SU-DHL-6 (cell line): ENCODE results near the gene TSPAN4.

Experiments used
- H2AFZ ChIP-seq: fragments of 200-600 bp; sonication (generic); 2 replicates; pipeline ENCODE4 v1.6.1; 2014; ENCODE audit warnings: low read depth, mild to moderate bottlenecking, moderate library complexity, mixed read lengths, antibody characterized with exemption, low read length; ENCODE audit not compliant: severe bottlenecking
- H3F3A ChIP-seq: fragments of 200-600 bp; shearing (Covaris generic); 2 replicates; pipeline ENCODE4 v1.6.0; 2016; ENCODE audit warnings: antibody characterized with exemption, mild to moderate bottlenecking; ENCODE audit not compliant: insufficient read depth
- H3K27ac ChIP-seq: fragments of 200-600 bp; sonication (generic); 2 replicates; pipeline ENCODE4 v1.5.1; 2016; ENCODE audit warnings: low read depth, mild to moderate bottlenecking, low read length, moderate library complexity, mixed read lengths
- H3K27me3 ChIP-seq: fragments of 200-600 bp; sonication (generic), shearing (Covaris generic); 2 replicates; pipeline ENCODE4 v1.6.0; 2014; ENCODE audit warnings: mild to moderate bottlenecking, low read length
- H3K36me3 ChIP-seq: fragments of 200-600 bp; sonication (generic); 2 replicates; pipeline ENCODE4 v1.6.1; 2014; ENCODE audit warnings: mild to moderate bottlenecking, low read length, mixed read lengths
- H3K4me2 ChIP-seq: fragments of 300-600, 200-600 bp; shearing (Covaris generic), sonication (generic); 2 replicates; pipeline ENCODE4 v1.6.0; 2014; ENCODE audit warnings: low read length, low read depth, mild to moderate bottlenecking; ENCODE audit not compliant: poor library complexity, severe bottlenecking
- H3K4me3 ChIP-seq: fragments of 200-600 bp; sonication (generic); 2 replicates; pipeline ENCODE4 v1.5.1; 2014; ENCODE audit warnings: antibody characterized with exemption, low read length, mild to moderate bottlenecking, mixed read lengths; ENCODE audit not compliant: insufficient read depth, poor library complexity, severe bottlenecking
- H3K79me2 ChIP-seq: fragments of 200-600 bp; sonication (generic); 2 replicates; pipeline ENCODE4 v1.6.1; 2014; ENCODE audit warnings: mild to moderate bottlenecking, low read length, moderate library complexity; ENCODE audit not compliant: insufficient read depth
- H3K9ac ChIP-seq: fragments of 200-600 bp; sonication (generic); 2 replicates; pipeline ENCODE4 v1.7.0; 2014; ENCODE audit warnings: mild to moderate bottlenecking, low read length
- H3K9me2 ChIP-seq: fragments of 200-600 bp; sonication (generic); replicated peaks from 2 replicates; pipeline ENCODE4 v1.6.1; 2014; ENCODE audit warnings: low read length; ENCODE audit not compliant: insufficient read depth
- H3K9me3 ChIP-seq: fragments of 200-600 bp; sonication (generic); 2 replicates; pipeline ENCODE4 v1.6.1; 2014; ENCODE audit warnings: low read length, mixed read lengths; ENCODE audit not compliant: insufficient read depth
- H4K20me1 ChIP-seq: fragments of 200-600 bp; sonication (generic); 2 replicates; pipeline ENCODE4 v1.6.1; 2014; ENCODE audit warnings: low read depth, mild to moderate bottlenecking, antibody characterized with exemption, low read length, moderate library complexity, mixed read lengths
- EZH2phosphoT487 ChIP-seq: fragments of 200-600 bp; sonication (generic), shearing (Covaris generic); conservative IDR thresholded peaks from 2 replicates; pipeline ENCODE4 v1.6.1; 2018; ENCODE audit warnings: mild to moderate bottlenecking, antibody characterized with exemption, low read length, moderate library complexity, mixed read lengths
- TF ChIP-seq, protein P1 (sequence below): fragments of 200-600 bp; sonication (generic); IDR thresholded peaks from one replicate; pipeline ENCODE4 v1.5.1; 2017; ENCODE audit warnings: antibody characterized with exemption, mild to moderate bottlenecking, low read length, moderate library complexity; ENCODE audit not compliant: insufficient read depth, poor library complexity, severe bottlenecking

TSPAN4 gene

GRCh38 chr11:910044-910588 is 67.5 kb downstream of the TSPAN4 start:
- no peaks in the 10 kb centered on the region for H3K9me2 ChIP-seq
- H3K4me2 ChIP-seq = peak overlapping the region; percentile 54
- H4K20me1 ChIP-seq = no peaks in the 10 kb centered on the region; the same call in 1 of the 2 replicates
- H3K9me3 ChIP-seq = no peaks in the 10 kb centered on the region
- peak overlapping the region; percentile 70 for H2AFZ ChIP-seq
- H3K4me3 ChIP-seq = peak overlapping the region; percentile 95
- H3K79me2 ChIP-seq = peaks cover 33% of the 10 kb centered on the region
- peak overlapping the region; percentile 87 for H3K9ac ChIP-seq
- H3K27me3 ChIP-seq = no peaks in the 10 kb centered on the region
- H3K36me3 ChIP-seq = no peaks in the 10 kb centered on the region
- no peaks in the 10 kb centered on the region for H3F3A ChIP-seq
- TF ChIP-seq, protein P1, sequence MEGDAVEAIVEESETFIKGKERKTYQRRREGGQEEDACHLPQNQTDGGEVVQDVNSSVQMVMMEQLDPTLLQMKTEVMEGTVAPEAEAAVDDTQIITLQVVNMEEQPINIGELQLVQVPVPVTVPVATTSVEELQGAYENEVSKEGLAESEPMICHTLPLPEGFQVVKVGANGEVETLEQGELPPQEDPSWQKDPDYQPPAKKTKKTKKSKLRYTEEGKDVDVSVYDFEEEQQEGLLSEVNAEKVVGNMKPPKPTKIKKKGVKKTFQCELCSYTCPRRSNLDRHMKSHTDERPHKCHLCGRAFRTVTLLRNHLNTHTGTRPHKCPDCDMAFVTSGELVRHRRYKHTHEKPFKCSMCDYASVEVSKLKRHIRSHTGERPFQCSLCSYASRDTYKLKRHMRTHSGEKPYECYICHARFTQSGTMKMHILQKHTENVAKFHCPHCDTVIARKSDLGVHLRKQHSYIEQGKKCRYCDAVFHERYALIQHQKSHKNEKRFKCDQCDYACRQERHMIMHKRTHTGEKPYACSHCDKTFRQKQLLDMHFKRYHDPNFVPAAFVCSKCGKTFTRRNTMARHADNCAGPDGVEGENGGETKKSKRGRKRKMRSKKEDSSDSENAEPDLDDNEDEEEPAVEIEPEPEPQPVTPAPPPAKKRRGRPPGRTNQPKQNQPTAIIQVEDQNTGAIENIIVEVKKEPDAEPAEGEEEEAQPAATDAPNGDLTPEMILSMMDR = no peak
- no peak for TF ChIP-seq EZH2phosphoT487
- peak overlapping the region; percentile 9; the same call in 1 of the 2 replicates for H3K27ac ChIP-seq

- Histone ChIP-seq H3K27ac (peak within 1 kb of the TSS; percentile 56), H3K9me2 (no peaks in the 10 kb centered on the region), H2AFZ (peak within 1 kb of the TSS; percentile 94), H4K20me1 (no peaks in the 10 kb centered on the region; the same call in 1 of the 2 replicates), H3K9me3 (no peaks in the 10 kb centered on the region), H3K27me3 (no peaks in the 10 kb centered on the region), H3K9ac (peak within 1 kb of the TSS; percentile 87), H3F3A (no peaks in the 10 kb centered on the region), H3K4me3 (peak within 1 kb of the TSS; percentile 95), H3K4me2 (peak within 1 kb of the TSS; percentile 79), H3K79me2 (peaks cover 31% of the 10 kb centered on the region), H3K36me3 (no peaks in the 10 kb centered on the region)
- no peak for TF ChIP-seq EZH2phosphoT487
- TF ChIP-seq, protein P1 = no peak
Observed at GRCh38 chr11:910589-911030, 68.0 kb downstream of the TSPAN4 start, which contains the start of gene CHID1. CHID1 (minus strand) TSS chr11:910810; CDS start chr11:904816, 5,994 bp downstream.

DNA sequence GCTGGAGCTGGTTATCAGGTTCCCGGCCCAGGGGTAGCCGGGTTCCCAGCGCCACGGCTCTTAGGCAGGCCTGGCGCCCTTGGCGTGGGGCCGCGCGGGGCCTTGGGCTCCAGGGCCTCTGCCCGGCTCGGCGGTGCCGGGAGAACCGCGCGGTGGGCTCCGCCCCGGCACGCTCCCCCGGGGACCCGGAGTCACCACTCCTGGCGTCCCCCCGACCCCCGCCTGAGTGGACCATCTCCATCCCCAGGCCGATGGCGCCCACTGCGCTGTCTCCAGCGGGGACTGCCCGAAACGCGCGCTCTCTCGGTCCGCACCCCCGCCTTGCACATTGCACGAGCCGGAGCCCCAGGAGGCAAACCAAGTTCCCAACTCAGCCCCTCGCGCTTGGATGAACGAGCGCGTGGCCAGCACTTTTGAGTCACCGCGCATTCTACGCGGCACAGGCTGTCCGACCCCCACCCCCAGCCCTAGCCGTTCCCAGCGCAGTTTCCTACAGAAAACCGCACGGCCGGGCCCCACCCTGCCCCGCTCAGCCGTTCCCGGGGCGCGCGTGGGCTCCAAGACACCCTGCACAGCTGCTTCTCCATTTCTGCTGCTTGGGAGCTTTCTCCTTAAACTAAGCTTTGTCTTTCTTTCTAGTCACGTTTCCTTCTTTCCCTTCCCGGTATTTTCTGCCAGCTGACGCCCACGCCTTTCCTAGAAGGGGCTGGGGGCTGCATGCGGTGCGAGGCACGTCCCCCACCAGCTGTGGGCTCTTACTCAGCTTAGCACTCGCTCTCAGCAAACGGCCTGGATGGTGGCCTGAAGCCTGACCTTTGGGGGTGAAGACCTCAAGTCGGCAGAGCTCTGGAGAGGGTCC is 68.6 kb downstream of the TSPAN4 start:
- Histone ChIP-seq H3K9me3 (no peaks in the 10 kb centered on the region), H3F3A (no peaks in the 10 kb centered on the region), H3K9ac (peak overlapping the region; percentile 87), H3K36me3 (no peaks in the 10 kb centered on the region), H2AFZ (peak overlapping the region; percentile 94), H4K20me1 (no peaks in the 10 kb centered on the region; the same call in 1 of the 2 replicates), H3K27me3 (no peaks in the 10 kb centered on the region), H3K9me2 (no peaks in the 10 kb centered on the region), H3K79me2 (peaks cover 29% of the 10 kb centered on the region), H3K4me3 (peak overlapping the region; percentile 67), H3K27ac (peak overlapping the region; percentile 56), H3K4me2 (peak overlapping the region; percentile 79)
- TF ChIP-seq EZH2phosphoT487 = no peak
- TF ChIP-seq, protein P1 = no peak
